AG04450 (cell line): ENCODE measurements around the gene RFK. TPM values are rescaled to one million over a fixed set of nuclear protein-coding genes. Genes with fewer than 3 reads are reported as not detected.
A peak's percentile ranks its signal among the peaks of the same experiment; 100 is the strongest.

Experiments
- CTCF ChIA-PET: fragments of 300-600, 350-600 bp; formaldehyde crosslinking; extraction: SDS; loops from one replicate; lab custom pipeline; 2022; ENCODE audit warnings: antibody characterized with exemption, inconsistent platforms; lab: Charles Lee
- POLR2A ChIA-PET: fragments of 350-600 bp; formaldehyde crosslinking; extraction: SDS; loops from one replicate; lab custom pipeline; 2021; ENCODE audit warnings: antibody characterized with exemption, inconsistent platforms; lab: Yijun Ruan, JAX
- DNase-seq: peaks from one replicate; pipeline ENCODE4 v3.0.0-alpha.2; 2011; ENCODE audit warnings: low read depth, low spot score
- H3K27ac ChIP-seq: one replicate; pipeline ENCODE4 v1.5.1; 2012; ENCODE audit warnings: low read depth, low read length, control low read depth
- H3K27me3 ChIP-seq: one replicate; pipeline ENCODE4 v1.6.0; 2012; ENCODE audit warnings: low read length; ENCODE audit not compliant: control insufficient read depth, insufficient read depth
- H3K4me3 ChIP-seq: 2 replicates; pipeline ENCODE4 v1.5.1; 2011; ENCODE audit warnings: mild to moderate bottlenecking, low read depth, low read length, control low read depth
- H3K9me3 ChIP-seq: 2 replicates; pipeline ENCODE4 v1.5.1; 2012; ENCODE audit warnings: low read length; ENCODE audit not compliant: control insufficient read depth, insufficient read depth
- polyA plus RNA-seq: library from polyadenylated mRNA; depleted of rRNA; stranded (reverse); fragments of >200 nt; gene quantifications from 2 replicates; pipeline ENCODE4 v1.2.3, GENCODE V29; 2011
- TF ChIP-seq, protein P1 (sequence below): IDR thresholded peaks from 2 replicates; pipeline ENCODE4 v1.5.1; 2011; ENCODE audit warnings: low read depth, low read length, control low read depth, inconsistent platforms

The RFK gene
- polyA plus RNA-seq, 1 experiment = 29.2 TPM

DNA sequence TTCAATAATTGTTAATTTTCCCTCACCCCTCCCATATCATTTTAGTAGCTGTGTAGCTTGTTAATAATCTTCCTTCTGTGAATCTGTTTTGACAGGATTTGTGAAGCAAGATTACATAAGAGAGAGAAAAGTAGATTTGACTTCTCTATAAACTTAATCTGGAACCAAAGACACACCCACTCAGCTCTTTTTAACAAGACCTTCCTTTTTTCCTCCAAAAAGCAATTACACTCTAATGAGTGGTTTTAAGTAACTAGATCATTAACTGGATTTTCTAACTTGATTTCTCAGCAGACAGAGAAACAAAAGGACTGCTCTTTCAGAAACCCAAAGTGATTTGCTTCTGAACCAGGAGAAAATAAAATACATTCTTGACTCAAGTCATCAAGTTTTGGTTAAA, 21.9 kb downstream of the RFK start:
- Histone ChIP-seq H3K27me3 (no peaks in the 10 kb centered on the region), H3K4me3 (no peak overlapping the region), H3K9me3 (no peaks in the 10 kb centered on the region), H3K27ac (peak overlapping the region; percentile 21)
- ChIA-PET POLR2A (interaction anchor here (1.5 kb wide), 1 partner anchor 22 kb away, joined by 6 read pairs; the partner anchor contains the start of gene RFK), CTCF (interaction anchor here (0.8 to 1.0 kb wide), 2 partner anchors 22 to 286 kb away, joined by 3 to 6 read pairs; partner anchors contain the start of gene RFK)
- TF ChIP-seq, protein P1, sequence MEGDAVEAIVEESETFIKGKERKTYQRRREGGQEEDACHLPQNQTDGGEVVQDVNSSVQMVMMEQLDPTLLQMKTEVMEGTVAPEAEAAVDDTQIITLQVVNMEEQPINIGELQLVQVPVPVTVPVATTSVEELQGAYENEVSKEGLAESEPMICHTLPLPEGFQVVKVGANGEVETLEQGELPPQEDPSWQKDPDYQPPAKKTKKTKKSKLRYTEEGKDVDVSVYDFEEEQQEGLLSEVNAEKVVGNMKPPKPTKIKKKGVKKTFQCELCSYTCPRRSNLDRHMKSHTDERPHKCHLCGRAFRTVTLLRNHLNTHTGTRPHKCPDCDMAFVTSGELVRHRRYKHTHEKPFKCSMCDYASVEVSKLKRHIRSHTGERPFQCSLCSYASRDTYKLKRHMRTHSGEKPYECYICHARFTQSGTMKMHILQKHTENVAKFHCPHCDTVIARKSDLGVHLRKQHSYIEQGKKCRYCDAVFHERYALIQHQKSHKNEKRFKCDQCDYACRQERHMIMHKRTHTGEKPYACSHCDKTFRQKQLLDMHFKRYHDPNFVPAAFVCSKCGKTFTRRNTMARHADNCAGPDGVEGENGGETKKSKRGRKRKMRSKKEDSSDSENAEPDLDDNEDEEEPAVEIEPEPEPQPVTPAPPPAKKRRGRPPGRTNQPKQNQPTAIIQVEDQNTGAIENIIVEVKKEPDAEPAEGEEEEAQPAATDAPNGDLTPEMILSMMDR = no peak
- no peak for DNase-seq

DNA sequence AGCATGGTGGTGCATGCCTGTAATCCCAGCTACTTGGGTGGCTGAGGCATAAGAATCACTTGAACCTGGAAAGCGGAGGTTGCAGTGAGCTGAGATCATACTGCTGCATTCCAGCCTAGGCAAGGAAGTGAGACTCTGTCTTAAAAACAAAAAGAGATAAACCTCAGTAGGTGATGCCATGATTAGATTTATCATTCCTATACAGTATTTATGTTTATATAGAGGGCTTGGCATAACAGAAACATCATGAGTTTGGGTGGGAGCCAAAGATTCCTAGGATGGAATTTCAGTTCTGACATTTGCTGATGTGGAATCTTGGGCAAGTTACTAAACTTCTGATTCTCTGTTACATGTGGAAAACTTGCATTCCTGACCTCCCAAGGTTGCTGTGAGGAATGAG, 22.3 kb downstream of the RFK start:
- no peaks in the 10 kb centered on the region for H3K27me3 ChIP-seq
- DNase-seq = peak; percentile 24
- H3K27ac ChIP-seq = peak overlapping the region; percentile 21
- ChIA-PET POLR2A (interaction anchor here (1.5 kb wide), 1 partner anchor 22 kb away, joined by 6 read pairs; the partner anchor contains the start of gene RFK), CTCF (interaction anchor here (0.7 to 1.0 kb wide), 3 partner anchors 22 to 391 kb away, joined by 3 to 6 read pairs (median 4); partner anchors contain the start of gene RFK)
- no peak overlapping the region for H3K4me3 ChIP-seq
- TF ChIP-seq, protein P1 = no peak
- H3K9me3 ChIP-seq = no peaks in the 10 kb centered on the region

DNA sequence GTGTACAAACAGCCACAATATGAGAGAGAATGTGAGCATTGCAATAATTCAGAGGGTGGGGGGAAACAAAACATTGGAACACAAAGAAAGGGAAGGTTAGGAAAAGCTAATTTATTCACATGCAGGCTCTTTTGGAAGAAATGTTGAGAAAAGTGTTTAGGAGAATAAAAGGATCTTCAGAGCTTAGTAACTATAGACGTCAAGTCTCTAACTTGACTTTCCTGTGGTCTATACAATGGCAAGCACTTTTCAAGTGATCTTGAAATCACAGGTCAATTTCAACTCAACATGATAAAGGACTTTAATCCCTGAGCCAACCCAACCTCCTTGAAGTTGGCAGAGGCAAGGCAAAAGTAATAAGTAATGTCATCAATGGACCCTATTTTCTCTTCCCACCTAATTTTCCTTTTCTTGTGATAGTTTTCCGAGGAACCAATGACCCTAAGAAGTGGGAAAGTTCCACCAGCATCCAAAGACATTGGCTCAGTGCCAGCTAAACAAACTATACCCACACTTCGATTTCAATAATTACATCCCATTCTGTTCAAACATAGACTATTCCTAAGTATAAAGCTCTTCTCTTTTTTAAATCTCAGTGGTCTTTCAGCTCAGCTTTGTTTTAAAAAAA, 23.7 kb downstream of the RFK start:
- Histone ChIP-seq H3K9me3 (no peaks in the 10 kb centered on the region), H3K27ac (no peak overlapping the region), H3K27me3 (no peaks in the 10 kb centered on the region), H3K4me3 (no peak overlapping the region)
- POLR2A ChIA-PET = no interaction called here
- CTCF ChIA-PET = interaction anchor here (1.2 to 1.7 kb wide), 4 partner anchors 14 to 504 kb away, joined by 3 to 7 read pairs (median 4); partner anchors contain the start of gene RFK
- TF ChIP-seq, protein P1 = no peak
- no peak for DNase-seq

DNA sequence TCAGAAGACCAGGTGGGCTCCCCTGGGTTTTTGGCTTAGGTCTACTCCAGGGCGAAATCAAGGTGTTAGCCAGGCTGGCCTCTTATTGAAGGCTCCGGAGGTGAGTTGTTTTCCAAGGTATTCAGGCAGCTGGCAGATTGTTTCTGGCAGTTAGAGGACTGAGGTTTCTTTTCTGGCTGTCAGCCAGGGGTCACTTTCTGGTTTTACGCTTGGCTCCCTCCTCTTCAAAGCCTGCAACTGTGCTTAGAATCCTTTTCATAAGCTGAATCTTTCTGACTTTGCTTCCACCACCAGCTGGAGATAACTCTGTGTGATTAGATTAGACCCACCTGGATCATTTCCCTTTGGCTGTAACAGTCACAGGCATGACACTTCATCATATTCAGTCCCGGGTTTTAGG, 24.6 kb downstream of the RFK start:
- Histone ChIP-seq H3K9me3 (no peaks in the 10 kb centered on the region), H3K4me3 (no peak overlapping the region), H3K27me3 (no peaks in the 10 kb centered on the region), H3K27ac (peak overlapping the region; percentile 11)
- CTCF ChIA-PET = interaction anchor here (1.3 to 1.7 kb wide), 3 partner anchors 15 to 67 kb away, joined by 3 to 7 read pairs (median 4); partner anchors contain the start of gene RFK
- TF ChIP-seq, protein P1 = no peak
- POLR2A ChIA-PET = interaction anchor here (1.0 kb wide), 1 partner anchor 25 kb away, joined by 6 read pairs; the partner anchor contains the start of gene RFK
- peak; percentile 11 for DNase-seq

DNA sequence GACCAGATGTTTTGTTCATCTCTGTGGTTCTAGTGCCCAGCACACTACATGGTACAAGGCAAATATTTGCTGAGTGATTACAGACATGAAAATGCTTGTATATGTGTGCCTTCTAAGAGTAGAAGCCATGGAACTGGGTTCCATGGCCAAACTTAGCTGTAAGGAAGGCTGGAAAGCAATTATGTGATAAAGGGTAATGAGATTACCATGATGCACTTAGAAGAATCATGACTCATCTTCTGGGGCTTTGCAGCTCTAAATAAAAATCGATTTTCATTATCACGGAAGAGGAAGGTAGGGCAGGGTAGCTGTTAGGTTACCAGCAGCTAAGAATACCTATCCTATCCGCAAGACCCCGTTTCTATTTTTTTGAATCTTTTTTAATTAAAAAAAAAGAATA, 28.0 kb downstream of the RFK start:
- CTCF ChIA-PET = no interaction called here
- no peaks in the 10 kb centered on the region for H3K27me3 ChIP-seq

More for the DNA sequence above, 28.0 kb downstream of the RFK start:
- Histone ChIP-seq H3K4me3 (no peak overlapping the region), H3K27ac (no peak overlapping the region), H3K9me3 (no peaks in the 10 kb centered on the region)
- no peak for DNase-seq
- TF ChIP-seq, protein P1 = no peak
- POLR2A ChIA-PET = no interaction called here
